Amniotic stem cell (primary cell): ENCODE data around the gene GPC5.

Source experiments
- DNase-seq: peaks from one replicate; lab custom pipeline; 2025; lab: John Stamatoyannopoulos, UW

Gene GPC5

GRCh38 chr13:92572190-92572589 lies 1173.8 kb downstream of the GPC5 start:
- no peak for DNase-seq

- DNase-seq, result no peak
Measured at GRCh38 chr13:92573467-92574057, 1175.1 kb downstream of the GPC5 start.

DNA sequence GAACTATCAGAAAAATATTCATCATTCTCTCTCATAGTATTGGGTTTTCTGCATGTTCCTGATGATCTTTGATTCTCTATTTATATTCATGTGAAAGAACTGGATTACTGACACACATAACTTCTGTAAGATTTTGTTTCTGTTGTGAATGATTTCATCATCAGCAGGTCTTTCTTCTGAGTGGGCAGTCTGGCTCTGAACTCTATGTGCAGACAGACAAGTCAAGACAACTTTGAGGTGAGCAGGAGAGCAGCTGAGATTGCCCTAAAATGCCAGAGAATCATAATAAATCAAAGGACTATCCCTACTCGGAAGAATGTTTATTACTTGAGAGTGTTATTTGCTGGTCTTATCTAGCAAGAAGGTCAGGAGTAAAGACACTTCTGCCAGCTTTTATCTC lies 1176.1 kb downstream of the GPC5 start:
- no peak for DNase-seq

- no peak for DNase-seq
Measured at GRCh38 chr13:92575777-92576176, 1177.4 kb downstream of the GPC5 start.

DNA sequence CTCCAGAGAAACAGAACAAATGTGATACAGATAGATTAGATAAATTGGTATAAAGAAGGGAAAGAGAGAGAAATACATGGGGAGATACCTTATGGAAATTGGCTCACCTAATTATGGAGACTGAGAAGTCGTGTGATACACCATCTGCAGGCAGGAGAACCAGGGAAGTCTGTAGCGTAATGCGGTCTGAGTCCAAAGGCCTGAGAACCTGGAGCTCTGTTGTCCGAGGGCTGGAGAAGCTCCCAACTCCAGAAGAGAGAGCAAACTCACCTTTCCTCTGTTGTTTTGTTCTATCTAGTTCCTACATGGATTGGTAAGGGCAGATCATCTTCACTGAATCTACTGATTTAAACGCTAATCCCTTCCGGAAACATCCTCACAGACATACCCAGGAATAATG lies 1179.9 kb downstream of the GPC5 start:
- no peak for DNase-seq

DNA sequence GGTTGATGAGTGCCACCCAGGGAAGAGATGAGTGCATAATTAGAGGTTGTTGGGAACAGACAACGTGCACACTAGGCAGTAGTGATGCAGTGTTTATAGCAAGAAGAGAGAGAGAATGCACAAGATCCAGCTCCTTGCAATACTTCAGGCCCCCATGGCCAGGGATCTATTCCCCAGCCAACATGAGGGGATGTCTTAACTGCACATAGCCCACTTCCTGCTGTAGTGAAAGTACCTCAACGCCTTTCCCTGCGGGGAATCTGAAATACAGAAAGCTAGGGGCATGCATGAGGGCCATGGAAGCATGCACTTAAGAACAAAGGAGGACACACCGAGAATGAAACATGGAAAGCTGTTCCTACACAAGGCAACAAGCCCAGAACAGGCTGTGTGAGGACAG lies 1191.5 kb downstream of the GPC5 start:
- no peak for DNase-seq

DNA sequence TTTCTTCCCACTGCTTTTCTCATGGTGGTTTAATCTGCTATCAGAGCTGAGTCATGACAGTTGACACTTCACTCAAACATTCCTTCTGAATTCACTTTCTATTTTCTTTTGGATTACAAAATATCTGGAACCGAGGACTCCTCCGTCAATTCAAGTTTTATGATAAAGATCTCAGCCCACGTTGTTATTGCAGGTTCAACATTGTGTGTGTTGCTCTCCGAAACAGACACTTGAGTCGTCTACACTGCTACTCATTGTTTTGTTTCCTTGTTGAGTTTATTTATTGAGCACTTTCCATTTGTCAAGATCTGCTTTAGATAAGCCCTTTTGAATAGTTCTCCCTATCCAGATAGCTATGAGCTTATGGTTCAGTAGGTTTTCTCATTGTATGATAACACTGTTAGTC lies 1192.1 kb downstream of the GPC5 start:
- DNase-seq, result no peak

DNA sequence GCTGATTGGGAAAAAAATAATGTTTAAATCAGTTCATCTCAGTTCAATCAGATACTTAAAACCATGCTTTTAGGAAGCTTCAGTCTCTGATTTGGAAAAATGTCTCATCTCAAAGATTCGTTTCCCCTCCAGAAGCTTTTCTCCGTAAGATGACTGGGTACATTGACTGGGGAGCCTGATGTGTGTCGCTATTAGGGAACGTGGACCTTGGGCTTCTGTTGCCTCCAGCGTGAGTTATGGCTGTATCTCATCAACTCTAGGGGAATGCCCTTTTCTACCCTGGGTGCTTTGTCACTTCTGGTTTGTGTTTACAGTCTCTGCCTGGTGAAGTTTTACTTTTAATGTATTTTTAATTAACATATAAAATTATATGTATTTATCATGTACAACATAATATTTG lies 1192.7 kb downstream of the GPC5 start:
- DNase-seq, result no peak

DNA sequence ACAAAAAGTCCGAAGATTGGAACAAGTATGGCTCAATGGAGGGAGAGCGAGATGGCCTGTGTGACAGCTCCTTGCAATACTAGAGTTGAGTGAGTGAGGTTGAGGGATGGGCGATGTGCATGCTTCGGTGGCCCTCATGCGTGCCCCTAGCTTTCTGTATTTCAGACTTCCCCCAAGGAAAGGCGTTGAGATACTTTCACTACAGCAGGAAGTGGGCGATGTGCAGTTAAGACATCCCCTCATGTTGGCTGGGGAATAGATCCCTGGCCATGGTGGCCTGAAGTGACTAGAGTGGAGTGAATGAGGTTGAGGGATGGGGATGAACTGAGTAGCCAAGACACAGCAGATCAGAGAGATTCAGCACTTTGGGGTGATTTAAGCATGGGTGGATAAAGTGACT lies 1194.3 kb downstream of the GPC5 start:
- DNase-seq, result no peak

DNA sequence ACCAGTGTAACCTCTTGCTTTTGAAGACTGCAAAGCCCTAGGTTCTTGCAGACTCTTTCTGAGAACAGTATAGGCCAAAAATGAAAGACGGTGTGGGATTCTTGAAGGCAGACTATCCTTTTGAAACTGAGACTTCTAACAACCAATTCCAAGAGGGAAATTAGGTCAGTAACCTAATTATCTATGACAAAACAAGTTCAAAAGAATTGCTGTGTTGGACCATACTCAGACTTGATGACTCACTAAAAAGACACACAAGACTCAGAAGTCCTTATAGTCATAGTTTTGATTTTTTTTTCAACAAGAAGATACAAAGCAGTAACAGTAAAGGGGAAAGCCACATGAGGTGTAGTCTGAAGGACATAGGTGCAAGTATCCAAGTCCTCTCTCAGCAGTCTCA lies 1204.1 kb downstream of the GPC5 start:
- no peak for DNase-seq

DNA sequence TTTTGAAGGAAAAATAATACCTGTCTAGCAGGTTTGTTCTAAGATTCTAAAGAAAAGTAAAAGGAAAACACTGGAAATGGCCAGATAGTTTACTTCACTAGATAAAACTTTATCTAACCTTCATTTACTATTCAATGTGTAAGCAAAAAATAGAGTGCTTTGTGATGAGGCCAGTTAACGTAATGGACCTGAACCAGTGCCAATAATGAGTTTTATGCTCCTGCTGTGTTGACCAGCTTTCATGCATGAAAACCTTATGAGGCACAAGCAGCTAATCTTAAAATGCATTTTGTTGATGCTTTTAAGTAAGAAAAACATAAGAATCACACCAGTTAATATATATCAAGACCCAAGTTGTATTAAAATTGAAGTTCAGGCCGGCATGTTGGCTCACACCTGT lies 1211.0 kb downstream of the GPC5 start:
- DNase-seq, result no peak

GRCh38 chr13:92612892-92613291 lies 1214.5 kb downstream of the GPC5 start:
- no peak for DNase-seq

- no peak for DNase-seq
Measured at GRCh38 chr13:92613921-92614320, 1215.5 kb downstream of the GPC5 start.

DNA sequence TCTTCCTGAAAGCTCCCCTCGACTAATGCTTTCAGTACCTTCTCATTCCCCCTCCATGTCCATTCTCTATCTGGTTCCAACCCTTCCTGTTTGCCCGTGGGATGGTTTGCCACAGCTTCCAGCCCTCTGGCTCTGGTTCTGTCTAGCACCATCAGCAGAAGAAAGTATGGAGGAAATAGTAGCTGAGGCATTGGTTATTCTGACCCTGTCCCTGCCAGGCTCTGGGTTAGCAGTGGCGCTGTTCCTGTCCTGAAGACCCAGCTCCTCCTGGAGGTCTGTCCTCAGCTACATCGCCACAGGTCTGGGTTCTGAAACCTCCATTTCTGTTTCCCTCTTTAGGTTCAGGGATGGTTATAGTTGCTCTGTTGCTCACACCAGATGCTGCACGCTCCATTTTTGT lies 1223.6 kb downstream of the GPC5 start:
- DNase-seq, result no peak

DNA sequence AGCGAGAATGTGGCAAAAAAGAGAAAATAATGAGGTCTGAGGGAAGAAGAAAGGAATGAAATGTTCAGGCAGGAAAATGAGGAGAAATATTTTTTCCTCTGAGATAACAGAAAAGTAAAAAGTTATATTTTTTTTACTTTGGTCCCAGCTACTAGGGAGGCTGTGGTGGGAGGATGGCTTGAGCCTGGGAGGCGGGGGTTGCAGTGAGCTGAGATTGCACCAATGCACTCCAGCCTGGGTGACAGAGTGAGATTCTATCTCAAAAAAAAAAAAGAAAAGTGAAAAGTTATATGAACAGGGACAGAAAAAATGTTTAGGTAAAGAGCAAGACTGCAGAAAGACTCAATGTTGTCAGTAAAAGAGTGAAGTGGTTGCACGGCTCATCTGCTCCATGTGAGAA lies 1224.5 kb downstream of the GPC5 start:
- DNase-seq, result no peak

- DNase-seq, result no peak
Measured at GRCh38 chr13:92626274-92626673, 1227.9 kb downstream of the GPC5 start.

GRCh38 chr13:92640936-92641335 lies 1242.5 kb downstream of the GPC5 start:
- DNase-seq, result no peak

GRCh38 chr13:92649140-92649813 lies 1250.9 kb downstream of the GPC5 start:
- no peak for DNase-seq

DNA sequence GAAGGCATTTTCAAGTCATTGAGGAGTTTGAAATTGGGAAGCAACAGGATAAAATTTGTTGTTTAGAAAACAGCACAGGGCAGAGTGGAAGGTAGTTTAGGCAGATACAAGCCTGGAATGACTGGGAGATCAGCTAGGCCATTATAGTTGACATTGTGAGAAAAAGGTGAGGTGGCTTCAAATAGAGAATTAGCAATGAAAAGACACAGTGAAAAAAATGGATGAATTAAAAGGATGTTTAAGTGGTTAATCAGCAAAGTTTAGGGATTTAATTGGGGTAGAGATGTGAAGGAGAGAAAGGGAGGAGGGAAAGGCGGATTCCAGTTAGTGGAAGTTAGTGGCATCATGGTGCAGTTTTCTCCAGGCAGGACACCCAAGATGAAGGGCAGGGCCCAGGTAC lies 1257.7 kb downstream of the GPC5 start:
- no peak for DNase-seq

- no peak for DNase-seq
Measured at GRCh38 chr13:92656648-92657047, 1258.2 kb downstream of the GPC5 start.

- no peak for DNase-seq
Measured at GRCh38 chr13:92657565-92657964, 1259.1 kb downstream of the GPC5 start.

GRCh38 chr13:92658293-92658692 lies 1259.9 kb downstream of the GPC5 start:
- no peak for DNase-seq

GRCh38 chr13:92661406-92661805 lies 1263.0 kb downstream of the GPC5 start:
- no peak for DNase-seq

DNA sequence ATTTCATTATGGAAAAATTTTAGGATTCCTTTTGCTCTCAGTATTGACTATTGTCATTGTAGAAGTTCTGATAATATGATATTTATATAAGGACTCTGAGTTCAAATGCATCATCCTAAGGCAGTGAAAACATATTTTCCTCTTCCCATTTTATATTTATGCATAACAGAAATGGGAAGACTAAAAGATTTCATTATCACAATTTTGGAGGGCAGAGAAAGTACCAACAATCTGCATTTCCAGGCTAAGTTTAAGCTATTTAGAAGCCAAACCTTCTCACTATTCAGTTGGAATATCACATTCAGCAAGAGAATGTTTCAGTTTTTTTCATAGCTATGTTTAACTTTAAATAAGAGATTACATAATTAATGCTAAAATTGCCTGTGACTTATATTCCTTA lies 1269.7 kb downstream of the GPC5 start:
- DNase-seq, result no peak
